ENCODE measurements around the gene EVPL.
"Not testable (repeated sequence)": the region's sequence is repeated elsewhere in the genome, so short reads cannot be mapped to it uniquely, and the experiment has no call there.

Gene EVPL

DNA sequence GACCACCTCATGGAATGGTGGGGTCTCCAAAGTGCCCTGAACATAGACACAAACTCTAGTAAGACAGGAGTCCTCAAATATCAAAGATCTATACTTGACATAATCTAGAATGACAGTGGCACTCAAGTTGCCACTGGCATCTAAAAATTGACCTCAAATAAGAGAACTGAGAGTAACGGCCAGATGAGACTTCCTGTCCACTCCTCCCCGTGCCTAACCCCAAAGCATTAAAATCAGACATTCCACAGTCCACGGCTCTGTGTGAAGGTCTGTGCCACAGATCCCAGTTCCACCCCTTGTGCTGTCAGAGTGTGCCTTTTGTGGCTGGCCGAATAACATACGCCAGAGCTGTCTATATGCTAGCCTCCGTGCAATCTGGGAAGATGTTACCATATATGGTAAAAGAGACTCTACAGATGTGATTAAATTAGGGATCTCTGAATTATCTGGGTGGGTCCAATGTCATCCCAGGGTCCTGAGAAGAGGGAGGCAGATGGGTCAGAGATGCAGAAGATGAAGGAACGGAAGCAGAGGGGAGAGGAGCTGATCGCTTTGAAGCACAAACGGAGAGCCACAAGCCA, 21.0 kb upstream of the EVPL start:
- DNase-seq (ENCODE audit: low spot score), result no peak

DNA sequence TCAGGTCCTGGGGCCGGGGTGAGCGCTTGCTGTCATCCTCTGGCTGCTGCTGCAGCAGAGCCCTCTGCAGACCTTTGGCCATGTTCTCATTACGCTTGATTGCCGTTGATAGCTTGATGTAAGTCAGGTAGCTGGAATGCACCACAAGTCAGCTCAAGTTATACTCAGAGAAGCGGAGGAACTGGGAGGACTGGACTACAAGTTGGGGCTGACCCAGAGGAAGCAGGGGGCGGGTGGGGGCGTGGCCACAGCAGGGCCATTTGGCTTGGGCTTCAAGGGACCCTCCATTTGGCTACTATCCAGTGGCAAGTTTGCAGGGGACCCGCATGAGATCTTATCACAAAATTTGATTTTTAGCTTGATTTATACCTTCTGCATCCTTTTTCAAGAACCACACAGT, 19.0 kb upstream of the EVPL start:
- no peak for DNase-seq (ENCODE audit: low spot score)

DNA sequence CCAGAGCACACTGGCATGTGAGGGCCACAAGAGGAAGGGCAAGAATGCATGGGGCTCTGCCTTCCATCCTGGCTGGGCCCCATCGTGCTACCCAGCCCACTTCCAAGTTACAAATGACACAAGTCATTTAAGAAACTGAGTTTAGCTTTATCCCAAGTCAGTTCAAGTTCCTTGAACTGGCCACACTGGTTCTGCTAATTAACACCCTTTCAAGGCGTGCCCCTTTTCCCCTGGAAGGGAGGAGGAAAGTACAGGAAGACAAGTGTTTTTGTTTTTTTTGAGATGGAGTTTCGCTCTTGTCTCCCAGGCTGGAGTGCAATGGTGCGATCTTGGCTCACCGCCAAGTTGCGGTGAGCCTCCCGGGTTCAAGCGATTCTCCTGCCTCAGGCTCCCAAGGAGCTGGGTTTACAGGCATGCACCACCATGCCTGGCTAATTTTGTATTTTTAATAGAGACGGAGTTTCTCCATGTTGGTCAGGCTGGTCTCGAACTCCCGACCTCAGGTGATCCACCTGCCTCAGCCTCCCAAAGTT, 17.4 kb upstream of the EVPL start:
- DNase-seq (ENCODE audit: low spot score), result not testable (repeated sequence)

DNA sequence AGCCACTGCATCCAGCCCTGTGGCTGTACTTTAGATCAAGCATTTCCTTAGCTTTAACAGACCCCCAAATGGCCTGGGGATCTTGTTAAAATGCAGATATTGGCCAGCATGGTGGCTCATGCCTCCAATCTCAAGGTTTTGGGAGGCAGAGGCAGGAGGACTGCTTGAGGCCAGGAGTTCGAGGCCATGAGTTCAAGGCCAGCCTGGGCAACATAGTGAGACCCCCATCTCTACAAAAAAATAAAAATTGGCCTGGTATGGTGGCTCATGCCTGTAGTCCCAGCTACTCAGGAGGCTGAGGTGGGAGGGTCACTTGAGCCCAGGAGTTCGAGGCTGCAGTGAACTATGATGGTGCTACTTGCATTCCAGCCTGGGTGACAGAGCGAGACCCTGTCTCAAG, 15.8 kb upstream of the EVPL start:
- DNase-seq (ENCODE audit: low spot score), result not testable (repeated sequence)

DNA sequence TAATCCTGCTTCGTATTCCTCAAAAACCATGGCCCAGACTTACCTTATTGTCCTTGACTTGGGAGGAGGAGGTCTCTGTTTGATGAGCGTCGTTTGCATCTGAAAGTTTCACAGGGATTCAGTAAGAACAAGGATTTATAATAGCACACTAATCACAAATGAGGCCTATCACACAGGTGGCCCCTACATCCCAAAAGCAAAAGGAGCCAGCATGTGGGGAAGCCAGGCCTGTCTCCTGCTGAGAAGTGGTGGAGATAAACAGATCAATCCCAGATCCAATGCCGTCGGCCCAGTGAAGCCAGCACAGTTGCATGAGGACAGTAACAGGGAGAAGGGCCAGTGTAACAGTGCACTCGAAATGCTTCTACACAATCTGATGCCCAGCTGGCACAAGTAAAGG, 13.3 kb upstream of the EVPL start:
- DNase-seq (ENCODE audit: low spot score), result no peak

DNA sequence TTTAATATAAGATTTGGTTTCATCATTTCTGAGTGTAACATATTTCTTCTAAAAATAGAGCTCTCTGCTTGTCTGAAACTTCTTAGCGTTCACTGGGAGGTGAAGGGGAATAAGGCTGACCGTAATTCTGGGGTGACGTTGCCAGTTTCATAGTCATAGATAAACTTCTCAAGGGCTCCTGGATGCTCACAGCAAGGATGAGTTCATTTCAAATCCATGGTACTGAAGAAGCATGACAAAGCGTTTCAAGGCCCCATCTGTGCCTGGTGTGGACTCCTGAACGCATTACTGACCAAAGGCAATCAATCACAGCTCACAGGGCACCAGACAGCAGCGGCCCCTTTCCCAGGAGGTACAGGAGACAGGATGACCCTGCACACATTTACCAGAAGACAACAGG, 12.0 kb upstream of the EVPL start:
- DNase-seq (ENCODE audit: low spot score), result no peak

DNA sequence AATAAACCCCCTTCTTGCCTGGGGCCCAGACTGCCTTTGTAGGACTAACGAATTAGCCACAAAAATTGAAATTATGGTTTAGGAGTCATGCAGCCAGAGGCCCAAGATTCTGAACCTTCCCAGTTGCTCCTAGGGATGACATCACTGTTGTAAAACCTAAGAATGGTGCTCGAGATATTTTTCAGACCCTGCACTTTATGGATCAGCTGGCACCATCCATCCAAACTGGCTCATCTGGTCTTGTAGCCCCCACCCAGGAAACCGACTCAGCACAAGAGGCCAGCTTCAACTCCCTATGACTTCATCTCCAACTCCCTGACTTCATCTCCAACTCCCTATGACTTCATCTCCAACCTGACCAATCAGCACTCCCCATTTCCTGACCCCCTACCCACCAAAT, 10.9 kb upstream of the EVPL start:
- no peak for DNase-seq (ENCODE audit: low spot score)

DNA sequence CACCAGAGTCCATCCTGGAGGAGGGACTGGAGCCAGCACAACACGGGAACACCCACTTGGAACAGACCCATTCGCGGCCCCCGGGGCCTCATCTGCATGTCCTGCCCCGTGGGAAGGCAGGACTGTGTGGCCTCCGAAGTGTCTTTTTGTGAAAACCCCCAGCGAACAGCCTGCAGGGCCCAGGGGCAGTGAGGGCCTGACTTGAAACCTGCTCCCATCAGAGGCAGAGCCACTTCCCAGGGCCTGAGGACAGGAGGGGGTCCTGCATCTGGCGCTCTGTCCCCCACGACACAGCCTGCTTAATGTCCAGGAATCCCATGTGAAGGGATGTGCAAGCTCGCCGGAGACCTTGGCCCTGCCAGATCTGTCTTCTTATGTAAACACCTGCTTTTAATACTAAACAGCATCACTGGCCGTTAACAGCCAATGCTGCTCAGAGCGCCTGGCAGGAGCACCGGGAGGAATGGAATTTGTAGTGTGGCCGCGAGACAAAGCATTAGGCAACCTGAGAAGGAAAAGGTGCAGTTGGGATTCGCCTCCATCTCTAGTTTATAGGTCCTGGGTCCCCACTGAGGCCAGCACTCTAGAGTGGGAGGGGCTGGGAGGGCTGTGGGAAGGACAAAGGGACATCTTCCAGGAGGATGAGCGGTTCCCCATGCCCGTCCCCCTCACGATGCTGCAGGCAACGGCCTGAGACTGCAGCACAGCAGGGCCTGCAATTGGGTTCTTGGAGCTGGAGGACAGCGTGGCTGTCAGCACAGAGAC, 9.6 kb upstream of the EVPL start:
- peak; percentile 55 for DNase-seq (ENCODE audit: low spot score)

DNA sequence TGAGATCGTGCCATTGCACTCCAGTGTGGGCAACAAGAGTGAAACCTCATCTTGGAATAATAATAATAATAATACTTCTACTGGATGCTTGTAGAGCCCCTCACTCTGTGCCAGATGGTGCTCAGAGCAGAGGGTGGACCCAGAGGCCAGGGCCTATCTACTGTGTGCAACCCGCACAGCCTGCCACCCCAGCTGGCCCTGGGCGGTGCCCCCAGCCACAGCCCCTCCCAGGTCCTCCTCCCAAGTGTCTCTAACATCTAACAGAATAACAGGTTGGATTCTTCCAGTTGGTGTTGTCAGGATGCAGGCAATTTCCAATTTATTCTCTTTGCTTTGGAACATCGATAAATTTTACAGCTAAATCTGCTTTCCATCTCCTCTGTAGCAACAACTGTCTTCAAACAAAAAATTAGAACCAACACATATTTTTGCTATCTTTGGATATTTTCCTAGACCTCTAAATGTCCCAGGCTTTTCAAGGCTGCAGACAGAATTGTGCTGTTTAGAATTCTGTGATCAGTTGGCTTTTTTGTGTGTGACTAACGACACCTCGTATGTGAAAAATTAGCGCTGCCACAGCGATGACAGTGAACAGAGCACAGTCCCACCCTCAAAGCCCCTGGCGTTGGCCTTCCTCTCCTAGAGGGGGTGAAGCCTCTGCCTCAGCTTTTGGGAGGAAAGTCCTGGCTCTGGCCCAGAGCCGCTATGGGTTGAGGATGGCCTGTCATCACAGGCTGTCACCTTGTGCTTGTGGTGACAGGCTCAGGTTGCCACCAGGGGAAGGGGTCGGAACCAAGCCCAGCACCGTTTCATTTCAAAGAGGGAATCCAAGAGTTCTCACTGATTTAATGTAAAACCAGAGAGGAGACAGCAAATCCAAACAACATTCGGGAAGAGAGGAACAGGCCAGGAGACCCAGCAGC, 7.6 kb upstream of the EVPL start:
- DNase-seq (ENCODE audit: low spot score), result no peak

DNA sequence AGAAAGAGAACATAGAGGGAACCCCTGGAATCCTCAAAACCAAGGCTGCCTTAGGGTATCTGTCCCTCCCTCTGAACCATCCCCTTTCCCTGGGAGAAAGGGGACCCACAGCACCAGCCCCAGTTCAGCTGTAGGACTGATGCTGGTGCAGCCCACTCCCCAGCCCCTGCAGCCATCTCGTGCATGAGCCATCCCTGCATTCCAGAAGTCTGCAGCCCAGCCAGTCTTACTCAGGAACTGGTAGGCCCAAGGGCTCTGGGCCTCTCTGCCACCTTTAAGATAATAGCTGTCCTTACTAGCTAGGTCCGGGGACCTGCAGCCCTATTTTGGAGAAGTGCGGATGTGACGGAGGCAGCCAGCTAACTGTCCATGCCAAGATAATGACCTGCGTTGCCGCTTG, 6.0 kb upstream of the EVPL start:
- no peak for DNase-seq (ENCODE audit: low spot score)

DNA sequence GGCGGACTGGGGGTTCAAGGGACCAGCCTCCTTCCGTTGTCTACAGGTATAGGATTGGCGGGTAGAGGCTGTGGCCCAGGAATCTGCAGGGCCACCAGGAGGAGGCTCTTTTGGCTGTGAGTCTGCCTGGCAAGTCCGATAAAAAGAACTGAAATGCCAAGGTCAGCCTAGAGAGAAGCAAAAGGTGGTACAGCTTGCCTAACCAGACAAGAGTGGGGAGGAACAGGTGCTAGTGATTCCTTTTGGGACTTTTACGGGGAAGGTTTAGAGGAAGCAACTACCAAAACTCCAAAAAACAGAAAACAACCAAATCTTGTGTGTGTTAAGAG, 5.6 kb upstream of the EVPL start:
- no peak for DNase-seq (ENCODE audit: low spot score)

DNA sequence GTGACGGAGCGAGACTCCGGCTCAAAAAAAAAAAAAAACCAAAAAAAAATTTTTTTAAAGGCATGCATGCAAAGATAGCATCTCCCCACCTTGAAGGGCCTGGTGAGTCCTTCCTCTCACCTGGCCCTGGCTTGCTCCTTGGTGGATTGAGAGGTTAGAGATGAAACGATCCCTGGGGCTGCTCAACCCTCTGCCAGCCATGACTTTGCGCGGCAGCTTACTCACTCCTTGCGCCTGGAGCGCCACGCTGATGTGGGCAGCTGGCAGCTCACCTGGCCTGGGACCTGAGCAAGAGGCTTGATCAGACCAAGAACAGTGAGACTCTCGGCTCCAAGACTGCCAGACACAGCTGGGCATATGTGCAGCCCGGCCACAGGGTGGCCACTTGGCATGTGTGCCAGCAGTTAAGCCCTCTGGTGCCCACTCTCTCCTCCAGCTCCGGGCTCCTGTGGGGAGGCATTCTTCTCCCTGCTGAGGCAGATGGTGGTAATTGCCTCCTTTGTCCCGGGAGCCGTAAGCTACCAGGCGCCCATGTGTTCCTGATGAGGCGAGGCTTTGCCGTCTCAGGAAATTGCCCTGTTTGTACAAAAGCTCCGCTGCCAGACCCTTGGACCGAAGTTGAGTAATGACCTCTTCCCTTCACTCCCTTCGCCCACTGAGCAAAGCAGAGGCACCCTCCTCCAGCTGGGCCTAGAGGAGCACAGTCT, 5.1 kb upstream of the EVPL start:
- DNase-seq (ENCODE audit: low spot score), result no peak

DNA sequence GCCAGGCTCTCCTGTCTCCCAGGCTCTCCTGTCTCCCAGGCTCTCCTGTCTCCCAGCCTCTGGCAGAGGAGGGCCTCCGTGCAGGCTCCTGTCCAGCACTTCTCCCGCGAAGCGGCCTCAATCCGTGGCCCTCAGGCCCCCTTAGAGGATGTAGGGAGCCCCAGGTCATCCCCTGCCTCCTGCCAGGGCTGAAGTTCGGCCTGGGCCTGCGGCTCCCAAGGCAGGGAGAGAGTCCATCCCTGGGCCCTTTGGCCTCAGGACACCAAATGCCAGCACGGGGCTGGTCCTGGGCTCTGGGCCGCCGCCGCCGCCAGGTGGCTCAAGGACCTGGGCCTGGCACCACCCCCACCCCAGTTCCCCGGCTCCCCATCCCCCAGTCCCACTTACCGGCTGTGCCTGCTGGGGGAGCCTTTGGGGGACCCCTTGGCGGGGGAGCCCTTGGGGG, 370 bp downstream of the EVPL start:
- no peak for DNase-seq (ENCODE audit: low spot score)

DNA sequence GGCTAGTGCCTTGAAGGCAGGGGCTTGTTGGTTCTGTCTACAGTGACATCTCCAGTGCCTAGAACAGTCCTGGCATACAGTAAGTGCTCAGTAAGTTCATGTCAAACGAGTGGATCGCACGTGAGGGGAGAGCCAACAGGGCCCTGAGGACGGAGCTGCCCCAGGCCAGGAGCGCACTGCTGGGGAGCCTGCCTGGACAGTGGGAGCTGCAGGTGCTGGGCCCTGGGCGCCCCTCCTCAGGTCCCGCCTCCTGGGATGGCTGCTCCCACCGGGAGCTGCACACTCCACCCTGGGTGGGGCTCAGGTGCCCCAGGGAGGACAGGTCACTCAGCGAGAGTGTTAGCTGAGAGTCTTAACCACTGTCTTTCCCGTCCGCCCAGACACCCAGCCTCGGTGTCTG, 1.8 kb downstream of the EVPL start:
- no peak for DNase-seq (ENCODE audit: low spot score)

DNA sequence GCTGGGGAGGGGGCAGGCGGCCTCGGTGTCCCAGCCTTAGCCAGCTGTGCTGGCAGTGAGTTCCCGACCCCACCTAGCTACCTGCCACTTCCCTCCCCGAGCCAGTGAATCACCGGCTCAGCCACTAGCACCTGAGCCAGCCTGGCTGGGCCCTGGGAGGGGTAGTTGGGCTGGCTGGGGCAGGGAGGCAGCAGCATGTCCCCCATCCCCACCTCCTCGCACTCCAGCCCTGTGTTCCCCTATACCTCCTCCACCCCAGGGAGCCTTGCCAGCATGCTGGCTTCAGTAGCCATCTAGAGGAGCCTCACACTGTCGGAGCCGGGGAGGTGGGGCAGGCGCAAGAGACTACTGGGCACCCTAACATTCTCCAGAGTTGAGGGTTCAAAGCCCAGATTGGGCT, 2.8 kb downstream of the EVPL start:
- DNase-seq (ENCODE audit: low spot score), result no peak

DNA sequence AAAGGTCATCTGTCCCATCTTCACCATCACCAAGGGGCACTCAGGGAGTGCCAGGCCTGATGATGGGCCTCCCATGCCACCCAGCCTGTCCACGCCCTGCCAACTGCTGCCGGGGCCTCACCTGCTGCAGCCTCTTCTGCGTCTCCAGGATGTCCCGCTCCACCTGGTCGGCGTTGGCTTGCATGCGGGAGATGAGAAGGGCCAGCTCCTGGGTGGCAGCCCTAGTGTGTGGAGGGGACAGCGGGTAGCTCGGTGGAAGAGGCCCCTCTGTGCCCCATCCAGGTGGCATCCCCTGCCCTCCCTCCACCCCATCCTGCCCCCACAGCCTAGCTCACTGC, 3.2 kb downstream of the EVPL start:
- no peak for DNase-seq (ENCODE audit: low spot score)

DNA sequence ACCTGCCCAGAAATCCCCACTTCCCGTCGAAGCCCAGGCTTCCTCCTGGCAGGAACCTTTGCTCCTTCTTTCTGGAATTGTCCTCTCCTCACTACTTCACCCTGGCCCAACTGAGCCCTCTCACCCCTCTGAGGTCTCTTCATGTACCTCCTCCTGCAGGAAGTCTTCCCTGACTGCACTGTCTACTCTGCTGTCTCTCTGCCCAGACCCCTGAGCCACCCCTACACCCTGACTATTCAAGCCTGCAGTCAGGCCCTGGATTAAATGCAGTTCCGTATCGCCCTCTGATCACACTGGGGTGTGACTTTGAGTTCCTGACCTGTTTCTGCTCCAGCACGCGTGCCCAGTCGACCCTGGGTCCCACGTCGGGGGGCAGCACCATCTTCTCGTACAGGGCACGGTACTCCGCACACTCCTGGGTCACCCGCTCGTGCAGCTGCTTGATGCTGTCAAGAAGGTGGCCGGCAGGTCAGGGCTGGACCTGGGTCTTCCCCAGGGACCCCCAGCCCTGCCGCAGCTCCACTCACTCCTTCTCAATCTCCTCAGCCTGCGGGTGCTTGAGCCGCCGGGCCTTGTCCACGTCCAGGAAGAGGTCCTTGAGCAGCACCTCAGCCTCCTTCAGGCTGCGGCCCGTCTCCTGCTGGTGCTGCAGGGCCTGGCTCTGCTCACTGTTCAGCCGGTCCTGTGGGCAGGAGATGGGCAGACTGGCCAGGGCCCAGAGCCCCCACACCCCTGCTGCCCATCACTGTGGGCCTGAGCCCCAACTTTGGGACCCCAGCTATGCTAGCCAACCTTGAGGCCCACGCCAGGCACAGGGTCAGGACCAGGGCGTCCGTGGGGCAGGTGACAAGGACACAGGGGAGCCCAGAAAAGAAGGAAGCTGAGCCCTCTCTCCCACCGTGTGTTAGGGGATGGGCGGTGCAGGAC, 3.9 kb downstream of the EVPL start:
- no peak for DNase-seq (ENCODE audit: low spot score)

DNA sequence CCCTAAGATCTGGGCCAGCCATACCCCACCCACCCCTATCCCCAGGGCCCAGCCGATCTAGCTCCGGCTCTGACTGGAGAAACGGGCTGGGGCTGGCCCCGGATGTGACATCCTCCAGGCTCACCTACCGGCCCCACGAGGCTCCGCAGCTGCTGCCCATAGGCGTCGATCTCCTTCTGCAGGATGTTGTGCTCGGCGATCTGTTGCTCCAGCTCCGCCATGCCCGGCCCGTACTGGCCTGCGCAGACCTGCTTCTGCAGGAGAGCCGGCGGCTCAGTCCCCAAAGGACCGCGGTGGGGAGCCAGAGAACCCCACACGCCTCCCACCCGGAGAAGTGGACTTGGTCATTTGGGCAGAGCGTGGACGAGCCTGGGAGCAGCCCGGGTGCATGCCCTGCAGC, 4.8 kb downstream of the EVPL start:
- DNase-seq (ENCODE audit: low spot score), result no peak

DNA sequence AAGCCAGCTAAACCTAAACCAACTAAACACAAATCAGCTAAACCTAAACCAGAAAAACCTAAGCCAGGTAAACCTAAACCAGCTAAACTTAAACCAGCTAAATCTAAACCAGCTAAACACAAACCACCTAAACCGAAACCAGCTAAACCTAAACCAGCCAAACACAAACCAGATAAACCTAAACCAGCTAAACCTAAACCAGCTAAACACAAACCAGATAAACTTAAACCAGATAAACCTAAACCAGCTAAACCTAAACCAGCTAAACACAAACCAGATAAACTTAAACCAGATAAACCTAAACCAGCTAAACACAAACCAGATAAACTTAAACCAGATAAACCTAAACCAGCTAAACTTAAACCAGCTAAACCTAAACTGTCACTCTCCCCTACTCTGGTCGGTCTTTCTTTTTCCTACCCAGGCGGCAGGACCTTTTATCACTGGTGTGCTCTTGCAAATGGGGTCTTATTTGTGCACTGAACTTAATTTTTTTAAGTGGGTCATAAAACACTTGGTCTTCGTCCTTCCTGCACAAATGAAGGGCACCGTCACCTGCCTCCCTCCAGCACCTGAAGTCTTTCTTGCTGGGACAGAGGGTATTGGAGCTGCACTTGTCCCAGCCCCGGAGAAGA, 7.2 kb downstream of the EVPL start:
- no peak for DNase-seq (ENCODE audit: low spot score)

DNA sequence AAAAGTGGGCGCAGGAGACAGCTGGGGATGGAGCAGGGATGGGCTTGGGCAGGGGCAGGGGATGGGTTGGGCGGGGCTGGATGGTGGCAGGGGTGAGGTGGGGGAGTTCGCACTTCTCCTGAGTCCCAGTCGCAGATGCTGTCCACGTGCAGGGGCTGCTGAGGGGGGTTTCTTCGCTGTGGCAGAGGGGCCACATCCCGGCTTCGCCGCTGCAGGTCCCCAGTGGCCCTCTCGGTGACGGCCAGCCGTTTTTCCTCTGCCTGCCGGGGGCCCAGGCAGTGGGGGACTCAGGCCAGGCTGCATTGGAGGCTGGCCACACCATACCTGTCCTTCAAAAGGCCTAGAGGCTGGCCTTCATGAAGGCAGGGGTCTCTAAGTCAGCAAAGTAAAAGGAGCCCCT, 8.3 kb downstream of the EVPL start:
- DNase-seq (ENCODE audit: low spot score), result no peak

DNA sequence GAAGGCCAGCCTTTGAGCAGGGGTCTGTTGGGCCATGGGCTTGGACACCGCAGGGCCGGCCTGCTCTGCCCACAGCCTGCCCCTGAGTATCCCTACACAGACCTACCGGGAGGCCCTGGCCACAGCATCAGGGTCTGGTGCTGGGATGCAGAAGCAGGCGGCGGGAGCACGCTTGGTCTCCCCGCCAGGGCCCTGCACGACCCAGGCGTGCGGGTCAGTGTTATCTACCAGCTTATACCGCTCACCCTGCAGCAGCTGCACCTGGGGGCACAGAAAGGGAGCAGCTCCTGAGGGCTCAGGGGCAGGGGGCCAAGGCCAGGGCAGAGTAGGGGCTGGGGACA, 8.8 kb downstream of the EVPL start:
- DNase-seq (ENCODE audit: low spot score), result peak; percentile 47

Data from ecto neural progenitor cell (in vitro differentiated cells).